Measurements from ENCODE around the gene RNF157.
A peak's percentile ranks its signal among the peaks of the same experiment; 100 is the strongest.

The RNF157 gene

GRCh38 chr17:76139801-76140660, 100.3 kb downstream of the RNF157 start:
- no peak for DNase-seq (ENCODE audit: low read depth)

DNA sequence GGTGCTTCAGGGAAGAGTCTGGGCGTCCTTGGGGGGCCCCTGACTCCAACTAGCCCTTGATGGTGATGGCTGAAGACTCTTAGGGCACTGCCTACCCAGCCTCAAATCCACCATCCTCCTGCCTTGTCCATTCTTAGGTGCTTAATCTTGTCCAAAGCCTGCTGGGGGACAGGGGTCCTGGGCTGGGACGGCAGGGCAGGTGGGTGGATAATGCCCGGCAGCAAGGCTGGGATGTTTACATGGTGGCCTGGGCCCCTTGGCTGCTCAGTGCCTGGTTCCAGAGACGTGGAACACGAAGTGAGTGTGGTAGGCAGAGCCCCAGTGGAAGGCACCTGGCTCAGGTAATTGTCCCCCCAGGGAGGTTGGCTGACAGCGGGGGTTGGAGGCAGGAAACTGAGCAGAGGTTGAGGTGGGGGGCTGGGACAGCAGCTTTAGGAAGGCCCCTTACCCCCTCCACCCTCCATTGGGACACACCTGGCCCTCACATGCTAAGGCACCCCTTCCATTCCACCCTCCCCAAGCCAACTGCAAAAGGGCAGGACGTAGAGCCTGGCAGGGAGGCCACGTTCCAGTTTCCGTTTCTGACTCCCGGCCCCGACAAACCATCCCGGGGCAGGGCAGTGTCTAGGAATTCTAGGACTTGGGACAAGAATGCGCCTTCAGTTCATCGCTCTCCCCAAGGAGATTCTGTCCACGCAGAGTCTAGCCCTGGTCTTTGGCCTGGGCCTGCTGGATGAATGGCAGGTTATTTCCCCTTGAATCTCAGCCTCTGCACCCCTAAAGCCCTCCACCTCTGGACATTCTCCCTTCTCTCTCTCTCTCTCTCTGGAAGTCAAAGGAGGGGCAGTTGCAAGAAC, 101.2 kb downstream of the RNF157 start:
- no peak for DNase-seq (ENCODE audit: low read depth)

GRCh38 chr17:76138234-76138895, 101.9 kb downstream of the RNF157 start:
- no peak for DNase-seq (ENCODE audit: low read depth)

- no peak for DNase-seq (ENCODE audit: low read depth)
Measured at GRCh38 chr17:76137351-76138233, 102.7 kb downstream of the RNF157 start.

DNA sequence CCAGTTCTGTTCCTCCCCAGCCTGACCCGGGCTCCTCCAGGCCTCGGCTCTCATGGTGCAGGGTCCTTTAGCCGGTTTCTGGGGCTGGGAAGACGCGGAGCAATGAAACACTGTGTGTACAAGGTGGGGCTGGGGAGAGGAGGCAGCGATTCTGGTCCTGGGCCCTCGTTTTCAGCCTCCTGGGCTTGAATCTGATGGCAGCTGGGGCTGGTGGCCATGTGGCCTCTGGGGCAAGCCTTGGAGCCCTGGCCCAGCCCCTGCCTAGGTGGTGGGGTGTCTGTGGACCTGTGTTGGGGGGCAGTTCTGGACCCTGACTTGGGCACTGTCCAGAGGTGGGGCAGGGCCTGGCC, 103.3 kb downstream of the RNF157 start:
- no peak for DNase-seq (ENCODE audit: low read depth)

- DNase-seq (ENCODE audit: low read depth) = no peak
Measured at GRCh38 chr17:76136276-76137000, 103.9 kb downstream of the RNF157 start.

- no peak for DNase-seq (ENCODE audit: low read depth)
Measured at GRCh38 chr17:76135810-76136188, 104.5 kb downstream of the RNF157 start.

DNA sequence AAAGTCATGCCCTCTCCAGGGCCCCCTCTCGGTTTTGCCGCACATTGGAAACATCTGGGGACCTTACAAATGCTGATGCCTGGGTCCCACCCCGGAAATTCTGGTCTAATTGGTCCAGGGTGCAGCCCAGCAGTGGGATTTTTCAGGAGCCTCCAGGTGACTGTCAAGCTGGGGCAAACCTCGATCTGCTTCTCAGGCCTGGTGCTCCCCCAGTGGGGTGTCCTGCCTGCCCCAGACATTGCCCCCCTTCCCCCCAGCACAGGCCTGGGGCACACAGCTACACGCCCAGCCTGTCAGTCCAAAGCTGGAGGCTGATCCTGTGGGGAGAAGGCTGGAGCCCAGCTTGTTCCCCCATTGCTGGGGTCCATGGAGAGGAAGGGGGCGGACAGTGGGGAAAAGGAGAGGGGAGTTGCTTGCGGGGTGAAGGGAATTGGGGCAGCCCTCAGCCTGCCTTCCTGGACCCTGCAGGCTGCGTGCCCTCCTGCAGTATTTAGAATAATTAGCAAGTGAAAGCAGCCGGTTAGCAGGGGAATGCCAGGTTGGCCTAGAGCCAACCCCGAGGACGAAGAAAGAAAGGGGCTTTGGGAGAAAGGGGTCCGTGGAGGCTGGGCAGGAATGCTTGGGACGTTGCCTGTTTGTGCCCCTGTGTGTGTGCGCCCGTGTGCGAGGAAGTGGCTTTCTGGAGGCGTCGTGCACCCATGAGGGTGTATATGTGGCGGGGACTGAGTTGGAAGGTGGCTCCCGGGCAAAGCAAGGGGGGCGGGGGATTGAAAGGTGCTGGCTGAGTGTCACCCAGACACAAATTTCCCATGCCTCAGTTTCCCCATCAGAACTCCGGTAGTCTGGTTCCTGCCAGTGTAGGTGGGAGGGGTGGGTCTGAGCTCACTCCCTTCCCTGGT, 105.1 kb downstream of the RNF157 start:
- DNase-seq (ENCODE audit: low read depth) = no peak

DNA sequence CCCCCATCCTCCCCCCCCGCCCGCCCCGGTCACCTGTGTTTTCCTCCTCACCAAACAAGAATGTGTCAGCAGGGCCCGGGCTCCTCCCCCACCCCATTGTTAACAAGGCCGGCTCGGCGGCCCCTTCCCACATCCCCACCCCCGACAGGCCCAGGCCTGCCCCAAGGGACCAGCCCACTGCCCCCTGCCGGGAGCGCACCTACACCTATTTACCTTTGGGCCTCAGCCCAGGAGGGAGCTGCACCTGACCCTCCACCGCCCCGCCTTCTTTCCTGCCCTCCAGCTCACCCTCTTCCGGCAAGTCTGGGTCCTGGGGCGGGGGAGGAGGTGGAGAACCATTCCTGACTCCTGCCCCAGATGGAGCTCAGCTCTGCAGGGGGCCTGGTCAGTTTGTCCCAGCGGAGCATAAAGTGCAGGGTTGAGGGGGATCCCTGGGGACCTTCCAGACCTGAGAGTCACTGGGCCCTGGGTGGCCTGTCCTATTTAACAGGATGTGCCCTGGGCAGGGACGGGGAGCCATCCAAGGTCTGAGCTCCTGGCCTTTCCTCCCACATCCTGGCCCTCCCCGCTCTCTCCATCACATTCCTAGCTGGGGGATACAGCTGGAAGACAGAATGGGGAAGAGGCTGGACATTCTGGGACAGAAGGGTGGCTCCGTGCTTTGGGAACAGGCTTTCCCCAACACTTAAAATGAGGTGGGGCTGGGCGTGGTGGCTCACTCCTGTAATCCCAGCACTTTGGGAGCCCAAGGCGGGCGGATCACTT, 107.5 kb downstream of the RNF157 start:
- peak; percentile 13 for DNase-seq (ENCODE audit: low read depth)

GRCh38 chr17:76131692-76132573, 108.4 kb downstream of the RNF157 start:
- DNase-seq (ENCODE audit: low read depth) = no peak

GRCh38 chr17:76131051-76131691, 109.1 kb downstream of the RNF157 start:
- no peak for DNase-seq (ENCODE audit: low read depth)

GRCh38 chr17:76130473-76130872, 109.8 kb downstream of the RNF157 start:
- no peak for DNase-seq (ENCODE audit: low read depth)

- no peak for DNase-seq (ENCODE audit: low read depth)
Measured at GRCh38 chr17:76125922-76126321, 114.4 kb downstream of the RNF157 start.

DNA sequence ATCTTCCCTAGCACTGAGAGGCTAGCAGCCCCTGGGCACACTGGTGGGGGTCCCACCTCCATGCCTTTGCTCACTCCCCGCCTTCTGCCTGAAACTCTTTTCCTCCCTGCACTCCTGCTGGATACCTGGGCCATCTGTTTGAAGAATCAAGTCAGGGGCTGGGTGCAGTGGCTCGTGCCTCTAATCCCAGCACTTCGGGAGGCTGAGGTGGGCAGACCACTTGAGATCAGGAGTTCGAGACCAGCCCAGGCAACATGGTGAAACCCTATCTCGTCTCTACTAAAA, 115.0 kb downstream of the RNF157 start:
- no peak for DNase-seq (ENCODE audit: low read depth)

- DNase-seq (ENCODE audit: low read depth) = peak; percentile 31
Measured at GRCh38 chr17:76124582-76125390, 115.5 kb downstream of the RNF157 start.

GRCh38 chr17:76123749-76124581, 116.3 kb downstream of the RNF157 start:
- DNase-seq (ENCODE audit: low read depth) = no peak
